ENCODE data around the gene COPS9. TPM values are rescaled to one million over a fixed set of nuclear protein-coding genes. Genes with fewer than 3 reads are reported as not detected.

Gene COPS9
- total RNA-seq, 1 experiment from 2014 or later = 473 TPM

DNA sequence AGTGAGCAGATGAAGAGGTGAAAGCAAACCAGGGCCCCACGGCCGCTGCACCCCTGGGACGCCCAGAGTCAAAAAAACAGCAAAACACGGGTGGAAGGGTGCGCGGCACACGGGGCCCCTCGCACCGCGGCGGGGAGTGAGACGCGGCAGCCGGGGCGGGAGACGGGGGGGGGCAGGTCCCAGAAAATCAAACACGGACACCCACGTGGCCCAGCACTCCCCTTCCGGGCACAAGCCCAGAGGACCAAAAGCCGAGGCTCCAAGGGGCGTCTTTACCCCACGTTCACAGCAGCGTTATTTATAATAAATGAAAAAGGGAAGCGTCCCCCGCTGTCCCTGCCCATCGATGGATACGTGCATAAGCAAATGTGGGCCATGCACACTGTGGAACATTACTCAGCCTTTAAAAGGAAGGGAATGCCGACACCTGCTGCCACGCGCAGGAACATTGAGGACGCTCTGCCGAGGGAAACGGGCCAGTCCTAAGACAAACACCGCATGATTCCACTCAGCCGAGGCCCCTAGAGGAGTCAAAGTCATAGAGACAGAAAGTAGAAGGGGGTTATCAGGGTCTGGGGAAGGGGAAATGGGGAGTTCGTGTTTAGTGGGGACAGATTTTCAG lies 677 bp upstream of the COPS9 start:
- Histone ChIP-seq H3K27me3 (ENCODE audit: low read length) (no peaks in the 10 kb centered on the region), H3F3A (ENCODE audit: low read length, unreplicated experiment) (no peaks in the 10 kb centered on the region), H3K79me2 (ENCODE audit: low read length) (peaks cover 34% of the 10 kb centered on the region), H3K4me1 (ENCODE audit: insufficient read depth, low read length) (peaks cover 24% of the 10 kb centered on the region), H3K4me2 (ENCODE audit: low read length) (peak overlapping the region; percentile 100), H3K36me3 (ENCODE audit: low read depth, low read length) (peaks cover 11% of the 10 kb centered on the region), H3K9ac (ENCODE audit: low read length) (peak overlapping the region; percentile 94), H3K9me3 (ENCODE audit: low read length) (no peaks in the 10 kb centered on the region), H3K4me3 (ENCODE audit: low read length) (peak overlapping the region; percentile 99), H4K20me1 (ENCODE audit: low read length) (peaks cover 10% of the 10 kb centered on the region; the same call in 1 of the 2 replicates), H2AFZ (ENCODE audit: low read length) (peak overlapping the region; percentile 99), H3K9me2 (replicated peaks; ENCODE audit: low read length) (no peaks in the 10 kb centered on the region), H3K27ac (ENCODE audit: low read length) (no peak overlapping the region)
- TF ChIP-seq EZH2phosphoT487 (IDR thresholded peaks at IDR 0.05; ENCODE audit: borderline replicate concordance, low read length) (no peak), EZH2 (IDR thresholded peaks at IDR 0.05; ENCODE audit: low read length, unreplicated experiment) (no peak)
- TF ChIP-seq, protein P1, sequence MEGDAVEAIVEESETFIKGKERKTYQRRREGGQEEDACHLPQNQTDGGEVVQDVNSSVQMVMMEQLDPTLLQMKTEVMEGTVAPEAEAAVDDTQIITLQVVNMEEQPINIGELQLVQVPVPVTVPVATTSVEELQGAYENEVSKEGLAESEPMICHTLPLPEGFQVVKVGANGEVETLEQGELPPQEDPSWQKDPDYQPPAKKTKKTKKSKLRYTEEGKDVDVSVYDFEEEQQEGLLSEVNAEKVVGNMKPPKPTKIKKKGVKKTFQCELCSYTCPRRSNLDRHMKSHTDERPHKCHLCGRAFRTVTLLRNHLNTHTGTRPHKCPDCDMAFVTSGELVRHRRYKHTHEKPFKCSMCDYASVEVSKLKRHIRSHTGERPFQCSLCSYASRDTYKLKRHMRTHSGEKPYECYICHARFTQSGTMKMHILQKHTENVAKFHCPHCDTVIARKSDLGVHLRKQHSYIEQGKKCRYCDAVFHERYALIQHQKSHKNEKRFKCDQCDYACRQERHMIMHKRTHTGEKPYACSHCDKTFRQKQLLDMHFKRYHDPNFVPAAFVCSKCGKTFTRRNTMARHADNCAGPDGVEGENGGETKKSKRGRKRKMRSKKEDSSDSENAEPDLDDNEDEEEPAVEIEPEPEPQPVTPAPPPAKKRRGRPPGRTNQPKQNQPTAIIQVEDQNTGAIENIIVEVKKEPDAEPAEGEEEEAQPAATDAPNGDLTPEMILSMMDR (conservative IDR thresholded peaks at IDR 0.05; ENCODE audit: low read depth, low read length) = no peak
- DNase-seq (no peak), ATAC-seq (0 out of 2 replicates have a peak, but pooled peaks have one; percentile 4)
- ChIA-PET POLR2A (ENCODE audit: unreplicated experiment) (no interaction called here), CTCF (no interaction called here)
- no TSS peak for BruUV-seq (replicated peaks)
- intact Hi-C loops (cut with micrococcal nuclease) = loop anchor here (1.0 kb wide), 1 partner anchor 111 kb away; the partner anchor contains the start of gene NDUFA10

DNA sequence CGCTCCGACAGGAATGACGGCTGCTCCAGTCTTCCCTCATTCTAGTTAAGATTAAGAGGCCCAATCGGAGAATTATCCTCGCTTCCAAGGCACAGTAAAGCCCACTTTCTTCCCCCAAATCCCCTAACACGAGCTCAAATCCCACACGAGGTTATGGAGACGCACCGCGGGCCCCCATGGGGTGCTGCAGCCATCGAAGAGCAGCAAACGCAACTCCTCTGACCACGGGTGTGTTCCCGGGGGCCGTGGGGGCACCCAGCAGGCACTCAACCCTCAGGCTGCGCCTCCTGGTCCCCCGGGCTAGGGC lies 446 bp downstream of the COPS9 start:
- DNase-seq (no peak), ATAC-seq (no peak; the same call in 1 of the 2 replicates)
- TF ChIP-seq EZH2phosphoT487 (IDR thresholded peaks at IDR 0.05; ENCODE audit: borderline replicate concordance, low read length) (no peak), EZH2 (IDR thresholded peaks at IDR 0.05; ENCODE audit: low read length, unreplicated experiment) (no peak)
- TF ChIP-seq, protein P1 (conservative IDR thresholded peaks at IDR 0.05; ENCODE audit: low read depth, low read length) = no peak
- H3F3A ChIP-seq (ENCODE audit: low read length, unreplicated experiment) = no peaks in the 10 kb centered on the region
- H3K27me3 ChIP-seq (ENCODE audit: low read length) = no peaks in the 10 kb centered on the region
- no peak overlapping the region for H3K27ac ChIP-seq (ENCODE audit: low read length)
- intact Hi-C loops (cut with micrococcal nuclease) = loop anchor here (1.0 kb wide), 1 partner anchor 110 kb away; the partner anchor contains the start of gene NDUFA10
- peak overlapping the region; percentile 99 for H2AFZ ChIP-seq (ENCODE audit: low read length)
- peaks cover 34% of the 10 kb centered on the region for H3K79me2 ChIP-seq (ENCODE audit: low read length)
- H3K9ac ChIP-seq (ENCODE audit: low read length) = peak overlapping the region; percentile 94
- H3K9me2 ChIP-seq (replicated peaks; ENCODE audit: low read length) = no peaks in the 10 kb centered on the region
- BruUV-seq (replicated peaks) = TSS peak; percentile 44
- H3K4me1 ChIP-seq (ENCODE audit: insufficient read depth, low read length) = peaks cover 24% of the 10 kb centered on the region
- peaks cover 10% of the 10 kb centered on the region; the same call in 1 of the 2 replicates for H4K20me1 ChIP-seq (ENCODE audit: low read length)
- peak overlapping the region; percentile 100 for H3K4me2 ChIP-seq (ENCODE audit: low read length)
- no peaks in the 10 kb centered on the region for H3K9me3 ChIP-seq (ENCODE audit: low read length)
- ChIA-PET POLR2A (ENCODE audit: unreplicated experiment) (no interaction called here), CTCF (no interaction called here)
- H3K4me3 ChIP-seq (ENCODE audit: low read length) = peak overlapping the region; percentile 99
- H3K36me3 ChIP-seq (ENCODE audit: low read depth, low read length) = peaks cover 14% of the 10 kb centered on the region

DNA sequence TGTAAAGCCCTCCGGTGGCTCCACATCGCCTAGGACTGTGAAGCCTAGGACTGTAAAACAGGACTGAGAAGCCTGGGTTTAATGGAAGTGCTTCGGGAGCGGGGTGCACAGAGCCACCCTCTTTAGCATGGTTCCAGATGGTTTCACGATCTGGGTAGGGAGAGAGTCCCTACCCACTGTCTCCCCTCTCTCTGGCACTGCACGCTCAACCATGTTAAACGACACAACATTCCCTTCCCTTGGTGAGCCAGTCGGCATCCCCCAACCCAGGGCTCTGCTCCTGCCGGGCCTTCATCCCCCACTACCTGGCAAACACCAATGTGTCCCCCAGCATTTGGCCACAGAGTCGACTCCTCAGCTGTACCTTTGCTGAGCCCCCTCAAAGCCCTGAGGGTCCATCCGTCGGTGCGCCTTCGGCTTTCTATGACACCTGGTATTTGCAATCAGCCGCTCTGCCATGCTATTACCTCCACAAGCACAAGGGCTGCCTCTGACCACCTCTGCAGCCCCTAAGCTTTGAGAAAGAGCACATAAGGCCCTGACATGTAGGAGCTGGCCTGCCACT lies 1.1 kb downstream of the COPS9 start:
- ChIA-PET POLR2A (ENCODE audit: unreplicated experiment) (no interaction called here), CTCF (no interaction called here)
- Histone ChIP-seq H3K36me3 (ENCODE audit: low read depth, low read length) (peaks cover 14% of the 10 kb centered on the region), H3K9ac (ENCODE audit: low read length) (peak overlapping the region; percentile 94), H4K20me1 (ENCODE audit: low read length) (peaks cover 10% of the 10 kb centered on the region; the same call in 1 of the 2 replicates), H2AFZ (ENCODE audit: low read length) (no peak overlapping the region; the same call in 1 of the 2 replicates), H3K4me1 (ENCODE audit: insufficient read depth, low read length) (peaks cover 24% of the 10 kb centered on the region), H3K4me2 (ENCODE audit: low read length) (peak overlapping the region; percentile 100), H3F3A (ENCODE audit: low read length, unreplicated experiment) (no peaks in the 10 kb centered on the region), H3K79me2 (ENCODE audit: low read length) (peaks cover 34% of the 10 kb centered on the region), H3K27ac (ENCODE audit: low read length) (no peak overlapping the region), H3K27me3 (ENCODE audit: low read length) (no peaks in the 10 kb centered on the region), H3K4me3 (ENCODE audit: low read length) (peak overlapping the region; percentile 99), H3K9me2 (replicated peaks; ENCODE audit: low read length) (no peaks in the 10 kb centered on the region), H3K9me3 (ENCODE audit: low read length) (no peaks in the 10 kb centered on the region)
- ATAC-seq (no peak), DNase-seq (no peak)
- TF ChIP-seq, protein P1 (conservative IDR thresholded peaks at IDR 0.05; ENCODE audit: low read depth, low read length) = no peak
- TF ChIP-seq EZH2phosphoT487 (IDR thresholded peaks at IDR 0.05; ENCODE audit: borderline replicate concordance, low read length) = no peak
- TF ChIP-seq EZH2 (IDR thresholded peaks at IDR 0.05; ENCODE audit: low read length, unreplicated experiment) = no peak
- no TSS peak for BruUV-seq (replicated peaks)
- intact Hi-C loops (cut with micrococcal nuclease) = no loop called here

All from PC-3 (cell line).